ENCODE data around the gene GPRC5B. TPM values are rescaled to one million over a fixed set of nuclear protein-coding genes. Genes with fewer than 3 reads are reported as not detected.

GPRC5B gene
- total RNA-seq = 39.3 TPM

DNA sequence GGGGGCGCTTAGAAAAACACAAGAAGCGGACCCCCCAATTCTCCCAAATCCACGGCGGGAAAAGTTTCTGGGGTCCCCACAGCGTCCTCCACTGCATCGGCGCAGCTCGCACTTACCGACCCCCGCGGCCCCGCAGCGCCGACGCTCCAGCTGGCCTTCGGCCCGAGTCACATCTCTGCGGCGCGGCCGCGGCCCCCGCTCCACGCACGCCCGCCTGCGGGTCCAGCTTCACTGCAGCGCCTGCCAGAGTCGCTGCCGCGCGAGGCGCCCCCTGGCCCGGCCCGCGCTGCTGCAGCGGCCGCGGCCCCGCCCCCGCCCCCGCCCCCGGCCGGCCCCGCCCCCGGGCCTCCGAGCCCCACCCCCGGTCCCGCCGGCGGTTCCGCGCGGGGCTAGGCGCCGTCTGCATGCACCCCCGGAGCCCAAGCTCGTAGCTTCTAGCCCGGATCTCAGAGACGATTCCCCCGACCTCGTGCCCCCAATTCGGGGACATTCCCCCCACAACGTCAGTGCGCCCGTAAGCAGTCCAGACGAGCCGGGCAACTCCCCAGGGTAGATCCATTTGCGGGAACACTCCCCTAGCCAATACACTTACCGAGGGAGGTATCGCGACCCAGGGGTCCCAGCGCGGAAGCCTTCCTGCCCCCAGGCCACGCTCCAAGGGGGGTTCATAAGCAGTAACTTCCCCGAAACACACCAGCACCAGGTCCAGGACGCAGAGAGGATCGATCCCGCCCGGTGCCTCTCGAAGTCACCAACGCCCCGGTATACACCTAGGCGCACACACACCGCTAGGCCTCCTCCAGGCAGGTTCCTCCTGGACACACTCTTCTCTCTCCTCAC lies at the start of gene GPRC5B:
TSS of gene GPRC5B (minus strand) at position 238 of the 840 bp plus-strand sequence. CDS start 12,003 bp downstream, outside the sequence.
- DNase-seq = peak; percentile 51

GRCh38 chr16:19933740-19934139 lies 49.1 kb upstream of the GPRC5B start:
- DNase-seq = no peak

DNA sequence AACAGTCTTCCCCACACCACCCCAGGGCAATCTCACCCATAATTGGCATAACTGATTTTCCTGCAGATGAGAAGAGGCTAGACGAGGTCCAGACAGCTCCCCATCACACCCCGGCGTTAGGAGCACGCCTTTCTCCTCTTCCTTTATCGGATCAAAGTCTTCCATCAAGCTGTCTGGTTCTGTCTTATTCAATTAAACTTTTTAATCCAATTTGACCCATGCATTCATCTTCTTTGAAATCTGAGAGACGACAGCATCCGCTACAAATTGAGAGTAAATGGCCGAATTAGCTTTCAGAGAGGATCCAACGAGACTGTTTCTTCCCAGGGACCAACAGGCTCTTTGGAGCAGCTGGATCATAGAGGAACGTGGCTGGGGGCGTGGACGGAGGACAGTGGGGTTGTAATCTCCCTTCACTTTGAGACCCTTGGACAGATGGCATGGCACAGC lies 44.4 kb upstream of the GPRC5B start:
- DNase-seq = no peak

GRCh38 chr16:19928432-19928831 lies 43.8 kb upstream of the GPRC5B start:
- DNase-seq = no peak

- DNase-seq = no peak
Measured at GRCh38 chr16:19926449-19927390, 42.1 kb upstream of the GPRC5B start.

GRCh38 chr16:19923396-19923795 lies 38.7 kb upstream of the GPRC5B start:
- no peak for DNase-seq

- no peak for DNase-seq
Measured at GRCh38 chr16:19919142-19919541, 34.5 kb upstream of the GPRC5B start.

DNA sequence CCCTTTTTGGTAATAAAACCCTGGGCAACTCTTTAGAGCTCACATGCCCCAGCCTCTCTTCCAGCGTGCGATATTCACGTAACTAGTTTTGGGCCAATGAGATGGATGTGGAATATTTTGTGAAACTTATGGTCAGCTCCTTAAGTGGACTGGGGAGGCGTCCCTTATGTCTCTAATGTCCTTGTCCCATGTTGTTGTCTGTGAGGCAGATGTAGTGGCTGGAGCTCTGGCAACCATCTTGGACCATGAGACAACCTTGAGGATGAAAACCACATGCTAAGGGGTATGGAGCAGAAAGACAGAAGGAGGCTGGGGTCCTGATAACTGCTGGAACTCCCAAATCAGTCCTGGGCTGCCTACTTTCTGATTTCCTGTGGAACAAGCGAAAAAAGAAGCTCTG lies 31.4 kb upstream of the GPRC5B start:
- DNase-seq = no peak

DNA sequence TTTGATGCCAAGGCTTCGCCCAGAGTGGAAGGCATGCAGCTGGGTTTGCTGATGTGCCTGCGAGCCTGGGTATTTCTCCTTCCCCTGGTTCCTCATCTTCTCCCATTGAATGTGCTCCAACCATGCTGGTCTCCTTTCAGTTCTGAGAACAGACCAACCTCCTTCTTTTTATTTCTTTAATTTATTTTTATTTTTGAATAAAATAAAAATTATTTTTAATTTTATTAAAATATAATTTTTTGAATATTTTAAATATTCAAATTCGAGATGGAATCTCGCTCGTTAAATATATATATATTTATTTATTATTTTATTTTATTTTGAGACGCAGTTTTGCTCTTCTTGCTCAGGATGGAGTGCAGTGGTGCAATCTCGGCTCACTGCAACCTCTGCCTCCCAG lies 30.2 kb upstream of the GPRC5B start:
- no peak for DNase-seq

DNA sequence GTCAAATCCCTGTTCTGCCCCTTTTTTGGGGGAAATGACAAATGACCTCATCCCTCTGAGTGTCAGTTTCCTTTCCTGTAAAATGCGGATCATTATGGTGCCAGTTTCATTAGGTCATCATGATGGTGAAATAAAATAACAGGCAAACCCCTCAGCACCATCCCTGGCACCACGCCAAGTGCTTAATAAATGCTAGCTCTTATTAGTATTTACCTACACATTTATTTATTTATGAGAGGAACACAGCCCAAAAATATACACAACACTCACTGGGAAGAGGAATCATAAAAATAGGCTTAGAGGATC lies 28.6 kb upstream of the GPRC5B start:
- DNase-seq = no peak

DNA sequence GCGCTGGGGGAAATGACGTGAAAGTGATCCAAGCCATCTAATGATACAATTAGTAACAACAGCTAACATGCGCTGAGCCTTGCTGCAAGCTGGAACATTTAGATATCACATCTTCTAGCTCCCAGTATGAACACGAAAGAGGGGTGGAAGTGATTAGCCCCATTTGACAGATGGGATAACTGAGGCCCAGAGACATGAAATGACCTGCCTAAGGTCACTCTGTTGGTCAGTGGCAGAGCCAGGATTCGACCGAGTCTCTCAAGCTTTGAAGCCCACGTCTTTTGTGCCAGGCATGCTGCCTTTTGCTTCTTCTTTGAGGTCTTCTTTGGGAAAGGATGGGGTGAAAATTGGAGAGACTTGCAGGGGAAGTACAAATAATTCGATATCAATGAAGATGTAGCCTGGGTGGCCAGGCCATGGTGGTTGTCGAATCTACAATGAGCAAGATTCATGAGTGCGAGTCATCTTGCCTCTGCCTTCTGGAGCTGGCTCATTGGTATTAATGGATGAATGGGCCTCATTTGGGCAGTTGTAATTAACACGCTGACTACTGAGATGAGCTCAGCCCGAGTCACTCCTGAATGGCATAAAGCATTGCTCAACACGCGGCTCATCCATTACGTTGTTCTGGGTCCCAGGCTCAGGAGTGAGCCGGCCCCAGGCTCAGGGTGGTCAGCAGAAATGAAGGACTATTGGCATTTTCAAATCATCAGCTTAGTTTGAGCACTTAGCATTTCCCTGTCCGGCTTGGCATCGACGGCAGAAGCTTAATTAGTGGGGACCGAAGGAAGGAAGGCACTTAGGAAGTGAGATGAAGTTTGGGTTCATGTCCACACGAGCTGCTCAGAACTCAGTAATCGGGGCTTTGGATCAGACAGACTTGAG lies 28.0 kb upstream of the GPRC5B start:
- DNase-seq = no peak

GRCh38 chr16:19911747-19912454 lies 27.3 kb upstream of the GPRC5B start:
- no peak for DNase-seq

DNA sequence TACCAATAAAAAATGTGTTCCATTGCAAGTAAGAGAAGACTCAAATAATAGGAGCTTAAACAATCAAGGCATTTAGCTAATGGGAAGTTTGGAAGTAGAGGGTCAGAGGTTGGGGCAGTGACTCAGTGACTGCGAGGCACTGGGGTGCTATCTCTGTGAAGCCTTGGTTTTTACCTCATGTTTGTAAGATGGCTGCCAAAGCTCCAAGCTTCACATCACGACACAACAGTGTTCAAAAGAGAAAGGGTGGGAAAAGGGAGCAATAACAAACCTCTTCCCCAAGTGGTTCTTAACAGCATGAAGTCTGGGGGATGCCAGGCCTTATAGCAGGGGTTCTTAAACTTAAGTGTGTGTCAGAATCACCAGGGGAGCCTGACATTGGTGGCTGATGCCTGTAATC lies 26.6 kb upstream of the GPRC5B start:
- DNase-seq = no peak

- no peak for DNase-seq
Measured at GRCh38 chr16:19909750-19910322, 25.2 kb upstream of the GPRC5B start.

DNA sequence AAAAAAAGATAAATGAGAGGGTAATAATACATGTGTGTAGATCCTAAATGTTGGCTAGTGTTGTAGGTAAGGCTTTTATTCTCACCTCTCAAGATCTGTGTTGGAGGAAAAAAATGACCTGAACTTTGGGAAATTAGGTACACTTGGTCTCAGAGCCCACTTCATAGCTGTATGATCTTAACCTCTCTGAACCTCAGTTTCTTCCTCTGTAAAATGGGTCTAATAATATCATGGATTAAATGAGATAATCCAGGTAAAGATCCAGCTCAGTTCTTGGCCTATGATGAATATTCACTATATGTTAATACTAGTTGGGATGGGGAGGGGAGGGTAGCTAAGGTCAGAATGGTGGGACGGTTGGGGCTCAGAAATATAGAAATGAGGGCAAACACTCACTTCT lies 24.3 kb upstream of the GPRC5B start:
- no peak for DNase-seq

- peak; percentile 20 for DNase-seq
Measured at GRCh38 chr16:19907161-19907992, 22.7 kb upstream of the GPRC5B start.

- DNase-seq = no peak
Measured at GRCh38 chr16:19901164-19901563, 16.5 kb upstream of the GPRC5B start.

DNA sequence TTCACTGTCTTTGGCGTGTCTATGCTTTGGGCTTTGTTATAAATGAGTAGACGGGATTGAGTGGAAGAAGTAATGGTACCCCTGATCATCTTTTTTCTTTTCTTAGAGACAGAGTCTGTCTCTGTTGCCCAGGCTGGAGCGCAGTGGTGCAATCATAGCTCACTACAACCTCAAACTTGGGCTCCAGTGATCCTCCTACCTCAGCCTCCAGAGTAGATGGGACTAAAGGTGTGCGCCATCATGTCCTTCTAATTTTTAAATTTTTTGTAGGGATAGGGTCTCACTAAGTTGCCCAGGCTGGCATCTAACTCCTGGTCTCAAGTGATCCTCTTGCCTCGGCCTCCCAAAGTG lies 14.9 kb upstream of the GPRC5B start:
- no peak for DNase-seq

- DNase-seq = no peak
Measured at GRCh38 chr16:19898924-19899604, 14.4 kb upstream of the GPRC5B start.

DNA sequence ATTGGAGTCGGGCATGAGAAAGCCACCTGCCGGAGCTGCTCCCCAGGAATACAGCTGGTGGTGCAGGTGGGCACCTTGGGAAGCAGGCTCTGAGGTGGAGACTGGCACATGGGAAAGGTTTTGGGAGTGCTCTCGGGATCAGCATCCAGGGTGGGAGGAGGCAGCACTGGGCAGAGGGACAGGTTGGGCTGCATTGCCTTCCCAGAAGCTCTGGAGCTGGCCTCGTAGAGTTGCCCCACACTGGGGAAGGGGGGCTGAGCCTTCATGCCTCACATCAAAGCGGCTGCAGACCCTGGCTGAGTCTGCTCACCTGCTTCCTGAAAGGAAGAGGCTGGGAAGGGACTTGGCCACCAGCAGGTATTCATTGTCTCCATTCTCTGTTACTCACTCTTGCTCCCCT lies 13.5 kb upstream of the GPRC5B start:
- DNase-seq = no peak

All from occipital lobe (tissue), 2 donors.